HEK293 (cell line): ENCODE results near the gene NEGR1.

ENCODE experiments used
- HOXD13 ChIP-seq: sonication (generic); formaldehyde crosslinking; IDR thresholded peaks from 2 replicates; pipeline ENCODE4 v1.8.0; 2022; ENCODE audit warnings: missing genetic modification reagents, borderline replicate concordance
- MZF1 ChIP-seq: fragments of 450-650 bp; formaldehyde crosslinking; IDR thresholded peaks from 2 replicates; pipeline ENCODE4 v1.5.1; 2017; ENCODE audit warnings: missing biosample characterization, missing genetic modification characterization, borderline replicate concordance
- REST ChIP-seq: fragments of 450-650 bp; formaldehyde crosslinking; IDR thresholded peaks from 2 replicates; pipeline ENCODE4 v1.5.1; 2016; ENCODE audit warnings: missing biosample characterization, missing genetic modification characterization
- SALL2 ChIP-seq: fragments of 450-650 bp; formaldehyde crosslinking; IDR thresholded peaks from 2 replicates; pipeline ENCODE4 v1.5.0; 2017; ENCODE audit warnings: missing biosample characterization, mild to moderate bottlenecking, missing genetic modification characterization, borderline replicate concordance
- ZBTB10 ChIP-seq: fragments of 450-650 bp; formaldehyde crosslinking; IDR thresholded peaks from 2 replicates; pipeline ENCODE4 v1.5.1; 2016; ENCODE audit warnings: missing biosample characterization, missing genetic modification characterization
- ZNF529 ChIP-seq: fragments of 450-650 bp; formaldehyde crosslinking; IDR thresholded peaks from 2 replicates; pipeline ENCODE4 v1.5.1; 2017; ENCODE audit warnings: missing genetic modification characterization, missing biosample characterization; ENCODE audit not compliant: insufficient replicate concordance
- ZNF549 ChIP-seq: fragments of 450-650 bp; IDR thresholded peaks from 2 replicates; pipeline ENCODE4 v1.5.1; 2018; ENCODE audit warnings: missing biosample characterization, missing genetic modification characterization, mild to moderate bottlenecking, inconsistent platforms, moderate library complexity
- ZNF670 ChIP-seq: fragments of 450-650 bp; formaldehyde crosslinking; IDR thresholded peaks from 2 replicates; pipeline ENCODE4 v1.5.1; 2016; ENCODE audit warnings: missing biosample characterization, missing genetic modification characterization, low read depth
- ZNF768 ChIP-seq: fragments of 450-650 bp; formaldehyde crosslinking; IDR thresholded peaks from 2 replicates; pipeline ENCODE4 v1.5.1; 2018; ENCODE audit warnings: missing biosample characterization, mild to moderate bottlenecking, missing genetic modification characterization
- ZSCAN23 ChIP-seq: fragments of 450-650 bp; formaldehyde crosslinking; IDR thresholded peaks from 2 replicates; pipeline ENCODE4 v1.5.1; 2016; ENCODE audit warnings: missing biosample characterization, missing genetic modification characterization

GRCh38 chr1:71689635-71690034 is 592.7 kb downstream of the NEGR1 start:
- no peak for TF ChIP-seq ZNF529 (tag by site-specific recombination)
- no peak for TF ChIP-seq REST (tag by site-specific recombination)
- no peak for TF ChIP-seq MZF1 (tag by site-specific recombination)
- no peak for TF ChIP-seq ZNF549 (tag by site-specific recombination)
- no peak for TF ChIP-seq ZBTB10 (tag by site-specific recombination)
- no peak for TF ChIP-seq ZNF670 (tag by site-specific recombination)
- TF ChIP-seq ZNF768 (tag by site-specific recombination), result no peak
- TF ChIP-seq ZSCAN23 (tag by site-specific recombination), result no peak
- TF ChIP-seq HOXD13, result no peak
- TF ChIP-seq SALL2 (tag by site-specific recombination), result no peak
